Gastrocnemius medialis (tissue), 4 donors: ENCODE results near the gene OSM. TPM values are rescaled to one million over a fixed set of nuclear protein-coding genes. Genes with fewer than 3 reads are reported as not detected.

ENCODE experiments used
- ATAC-seq, 2 donors: fragments of 150-250 bp; one replicate each; pipeline ENCODE4 v1.9.1; 2016
- DNase-seq, 2 donors: peaks; one replicate each; pipeline ENCODE4 v3.0.0-alpha.2; 2019
- H3K27ac ChIP-seq, 4 donors: fragments of 200-600 bp; sonication (generic); 1 replicate in 1 of 4; 2 replicates in 3 of 4; pipeline ENCODE4 v1.5.1; 2016 to 2018; ENCODE audit warnings: mild to moderate bottlenecking in 2 of 4, moderate library complexity in 1 of 4
- H3K27me3 ChIP-seq, 3 donors: fragments of 200-600 bp; sonication (generic) in 2 of 3; 1 replicate in 1 of 3; 2 replicates in 2 of 3; pipeline versions ENCODE4 v1.5.1 to v1.6.0; 2016 to 2019; ENCODE audit warnings: mild to moderate bottlenecking in 1 of 3, moderate library complexity in 1 of 3
- H3K36me3 ChIP-seq, 2 donors: fragments of 200-600 bp; sonication (generic) in 1 of 2; one replicate each; pipeline ENCODE4 v1.5.1; 2017 to 2018
- H3K4me1 ChIP-seq, 2 donors: fragments of 200-600 bp; sonication (generic) in 1 of 2; one replicate each; pipeline ENCODE4 v1.5.1; 2016 to 2017; ENCODE audit warnings: mild to moderate bottlenecking in 2 of 2
- H3K4me3 ChIP-seq, 4 donors: fragments of 200-600 bp; sonication (generic) in 3 of 4; 1 replicate in 1 of 4; 2 replicates in 3 of 4; pipeline ENCODE4 v1.5.1; 2016 to 2019; ENCODE audit warnings: mild to moderate bottlenecking in 2 of 4
- H3K9me3 ChIP-seq, 3 donors: fragments of 200-600 bp; sonication (generic) in 2 of 3; 1 replicate in 1 of 3; 2 replicates in 2 of 3; pipeline ENCODE4 v1.5.1; 2016 to 2019
- POLR2A ChIP-seq, 2 donors: fragments of 450-650 bp; IDR thresholded peaks; one replicate each; pipeline ENCODE4 v1.6.1; 2017; ENCODE audit warnings: antibody characterized with exemption in 2 of 2, mild to moderate bottlenecking in 2 of 2, moderate library complexity in 2 of 2
- in situ Hi-C, 4 donors: fragments of 200-750 bp; cut with MboI; loops; one replicate each; pipeline versions ENCODE4 v1.15.0 to v1.8.0; 2017; ENCODE audit warnings: low sequenced_read_pairs in 4 of 4
- intact Hi-C: fragments of 100-400 bp; cut with DNase I; formaldehyde crosslinking; loops from one replicate; pipeline ENCODE4 v1.15.1; 2023; ENCODE audit warnings: low total_unique reads
- total RNA-seq, 4 donors: library from RNA; depleted of rRNA; stranded (reverse); fragments of >200 nt; gene quantifications; one replicate each; pipeline versions ENCODE4 v1.1.0 to v1.2.3, GENCODE V29; 2016
- TF ChIP-seq, protein P1 (sequence below), 5 experiments: fragments of 450-650 bp in 3 of 5; fragments of 200-600 bp in 2 of 5; sonication (generic) in 2 of 5; IDR thresholded peaks in 4 of 5; conservative IDR thresholded peaks in 1 of 5; 1 replicate in 4 of 5; 2 replicates in 1 of 5; pipeline ENCODE4 v1.5.1; 2016 to 2019; ENCODE audit warnings: antibody characterized with exemption in 5 of 5, mild to moderate bottlenecking in 3 of 5, moderate library complexity in 3 of 5

Gene OSM
- total RNA-seq, 4 donors from 2014 or later, result 0.53 TPM; not detected in 3

DNA sequence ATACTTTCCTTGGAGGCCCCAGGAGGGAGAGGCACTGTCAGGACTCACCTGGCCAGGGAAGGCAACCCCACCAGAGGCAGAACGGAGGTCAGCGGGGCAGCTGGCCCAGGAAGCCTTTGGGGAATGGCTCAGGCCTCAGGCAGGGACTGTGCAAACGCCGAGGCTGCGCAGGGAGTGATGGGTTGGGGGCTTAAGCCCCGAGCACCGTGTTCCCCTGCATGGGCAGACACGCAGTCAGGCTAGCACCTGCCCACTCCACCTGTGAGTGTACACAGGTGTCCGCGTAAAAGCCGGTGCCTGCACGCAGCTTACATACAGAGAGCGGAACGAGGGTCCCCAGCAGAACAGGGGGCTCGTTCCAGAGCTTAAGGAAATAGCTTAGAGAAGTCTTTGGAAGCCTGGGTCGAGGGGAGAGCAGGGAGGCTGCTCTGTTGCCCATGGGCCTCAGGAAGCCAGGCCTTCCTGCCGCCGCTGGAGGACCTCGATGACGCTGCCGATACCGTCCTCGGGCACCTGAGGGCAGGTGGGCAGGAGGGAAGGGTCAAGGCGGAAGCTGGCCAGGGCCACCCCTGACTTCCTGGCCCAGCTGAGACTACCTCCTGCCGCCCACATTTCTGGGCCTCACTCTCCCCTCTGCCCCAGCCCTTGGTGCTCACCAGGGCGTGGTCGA is 18.7 kb upstream of the OSM start:
- H3K27ac ChIP-seq, result no peak overlapping the region
- TF ChIP-seq, protein P1, sequence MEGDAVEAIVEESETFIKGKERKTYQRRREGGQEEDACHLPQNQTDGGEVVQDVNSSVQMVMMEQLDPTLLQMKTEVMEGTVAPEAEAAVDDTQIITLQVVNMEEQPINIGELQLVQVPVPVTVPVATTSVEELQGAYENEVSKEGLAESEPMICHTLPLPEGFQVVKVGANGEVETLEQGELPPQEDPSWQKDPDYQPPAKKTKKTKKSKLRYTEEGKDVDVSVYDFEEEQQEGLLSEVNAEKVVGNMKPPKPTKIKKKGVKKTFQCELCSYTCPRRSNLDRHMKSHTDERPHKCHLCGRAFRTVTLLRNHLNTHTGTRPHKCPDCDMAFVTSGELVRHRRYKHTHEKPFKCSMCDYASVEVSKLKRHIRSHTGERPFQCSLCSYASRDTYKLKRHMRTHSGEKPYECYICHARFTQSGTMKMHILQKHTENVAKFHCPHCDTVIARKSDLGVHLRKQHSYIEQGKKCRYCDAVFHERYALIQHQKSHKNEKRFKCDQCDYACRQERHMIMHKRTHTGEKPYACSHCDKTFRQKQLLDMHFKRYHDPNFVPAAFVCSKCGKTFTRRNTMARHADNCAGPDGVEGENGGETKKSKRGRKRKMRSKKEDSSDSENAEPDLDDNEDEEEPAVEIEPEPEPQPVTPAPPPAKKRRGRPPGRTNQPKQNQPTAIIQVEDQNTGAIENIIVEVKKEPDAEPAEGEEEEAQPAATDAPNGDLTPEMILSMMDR (IDR thresholded peaks at IDR 0.05 in 4 of 5, conservative IDR thresholded peaks at IDR 0.05 in 1 of 5), result no peak
- TF ChIP-seq POLR2A (IDR thresholded peaks at IDR 0.05), result no peak
- no peaks in the 10 kb centered on the region for H3K9me3 ChIP-seq
- H3K4me3 ChIP-seq, result no peak overlapping the region
- DNase-seq (no peak), ATAC-seq (no peak)
- in situ Hi-C loops, result loop anchor here in 2 of 4 donors (10.0 kb wide), 2 partner anchors 99 to 109 kb away; partner anchors contain the start of genes RNF215 (in 1 of the 2) and SEC14L2 (in 1 of the 2)
- H3K36me3 ChIP-seq, result no peaks in the 10 kb centered on the region
- H3K27me3 ChIP-seq, result no peaks in the 10 kb centered on the region
- H3K4me1 ChIP-seq, result peaks cover 5 to 18% of the 10 kb centered on the region in 2 donors
- intact Hi-C loops, result loop anchor here (10.0 kb wide), 1 partner anchor 199 kb away; no protein-coding TSS in a partner anchor

DNA sequence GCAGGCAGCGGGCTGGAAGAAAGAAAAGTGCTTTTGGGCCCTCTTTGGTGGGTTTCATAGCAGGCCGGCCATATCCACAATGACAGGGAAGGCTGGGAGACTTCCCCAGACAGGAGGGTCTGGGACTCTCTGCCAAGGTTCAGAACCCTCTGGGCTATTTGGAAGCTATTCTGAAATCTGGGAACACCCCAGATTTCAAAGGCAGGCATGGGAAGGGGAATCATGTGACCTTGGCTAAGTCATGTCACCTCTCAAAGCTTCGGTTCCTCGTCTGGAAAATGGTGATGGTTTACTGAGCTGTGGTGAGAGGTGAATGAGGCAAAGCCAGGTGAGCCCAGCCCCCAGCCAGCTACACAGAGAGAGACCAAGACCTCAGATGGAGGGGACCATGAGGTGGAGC is 18.0 kb upstream of the OSM start:
- in situ Hi-C loops (loop anchor here in 3 of 4 donors (5.0 to 10.0 kb wide), 3 partner anchors 100 to 110 kb away; partner anchors contain the start of genes RNF215 (in 1 of the 3) and SEC14L2 (in 1 of the 3)), intact Hi-C loops (loop anchor here (10.0 kb wide), 1 partner anchor 200 kb away; no protein-coding TSS in a partner anchor)
- Histone ChIP-seq H3K4me1 (peaks cover 0 to 15% of the 10 kb centered on the region in 2 donors), H3K36me3 (no peaks in the 10 kb centered on the region), H3K27ac (no peak overlapping the region), H3K4me3 (no peak overlapping the region), H3K27me3 (no peaks in the 10 kb centered on the region), H3K9me3 (no peaks in the 10 kb centered on the region)
- TF ChIP-seq POLR2A (IDR thresholded peaks at IDR 0.05), result no peak
- DNase-seq, result no peak
- ATAC-seq, result no peak

DNA sequence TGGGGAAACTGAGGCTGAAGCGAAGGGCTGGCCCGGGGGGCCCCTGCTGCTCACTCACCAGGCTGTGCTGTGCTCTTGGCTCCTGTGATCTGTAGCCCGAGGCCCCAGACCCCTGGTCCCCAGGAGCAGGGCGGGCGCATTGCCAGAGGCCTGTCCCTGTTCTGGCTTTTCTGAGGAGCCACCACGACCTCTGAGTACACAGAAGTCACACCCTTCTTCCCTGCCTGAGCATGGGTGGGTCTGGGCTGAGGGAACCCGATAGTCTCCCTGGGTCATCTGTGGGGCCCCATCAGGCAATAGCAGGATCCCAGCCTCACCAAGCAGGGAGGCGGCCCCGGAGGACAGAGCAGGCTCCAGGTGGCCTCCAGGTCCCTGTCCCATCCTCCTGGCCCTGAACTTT is 17.5 kb upstream of the OSM start:
- no peak for DNase-seq
- H3K4me1 ChIP-seq, result peaks cover 0 to 15% of the 10 kb centered on the region in 2 donors
- H3K27ac ChIP-seq, result no peak overlapping the region
- in situ Hi-C loops (loop anchor here in 3 of 4 donors (5.0 to 10.0 kb wide), 3 partner anchors 101 to 111 kb away; partner anchors contain the start of genes RNF215 (in 1 of the 3) and SEC14L2 (in 1 of the 3)), intact Hi-C loops (loop anchor here (10.0 kb wide), 1 partner anchor 201 kb away; no protein-coding TSS in a partner anchor)
- no peaks in the 10 kb centered on the region for H3K36me3 ChIP-seq
- H3K27me3 ChIP-seq, result no peaks in the 10 kb centered on the region
- H3K4me3 ChIP-seq, result no peak overlapping the region
- no peak for TF ChIP-seq POLR2A (IDR thresholded peaks at IDR 0.05)
- TF ChIP-seq, protein P1 (IDR thresholded peaks at IDR 0.05 in 4 of 5, conservative IDR thresholded peaks at IDR 0.05 in 1 of 5), result no peak
- no peaks in the 10 kb centered on the region for H3K9me3 ChIP-seq
- no peak for ATAC-seq

DNA sequence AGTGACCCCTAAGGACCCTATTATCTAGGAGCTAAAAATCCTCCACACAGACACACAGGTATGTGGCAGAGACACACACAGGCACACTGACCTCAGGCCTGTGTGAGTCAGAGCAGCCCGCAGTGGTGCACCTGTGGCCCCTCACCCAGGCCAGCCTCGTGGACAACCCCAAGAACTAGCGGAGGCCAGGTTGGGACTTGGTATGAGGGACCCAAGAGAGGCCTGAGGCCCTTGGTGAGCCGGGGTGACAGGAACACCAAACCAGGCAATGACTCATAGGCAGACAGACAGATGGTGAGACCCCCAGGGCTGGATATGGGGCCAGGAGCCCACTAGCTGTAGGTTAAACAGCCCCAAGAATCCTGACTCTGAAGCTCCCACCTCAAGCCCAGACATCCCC is 16.7 kb upstream of the OSM start:
- intact Hi-C loops (loop anchor here (10.0 kb wide), 1 partner anchor 201 kb away; no protein-coding TSS in a partner anchor), in situ Hi-C loops (loop anchor here in 3 of 4 donors (5.0 to 10.0 kb wide), 3 partner anchors 101 to 111 kb away; partner anchors contain the start of genes RNF215 (in 1 of the 3) and SEC14L2 (in 1 of the 3))
- H3K4me3 ChIP-seq, result no peak overlapping the region
- DNase-seq (no peak), ATAC-seq (no peak)
- no peak for TF ChIP-seq POLR2A (IDR thresholded peaks at IDR 0.05)
- TF ChIP-seq, protein P1 (IDR thresholded peaks at IDR 0.05 in 4 of 5, conservative IDR thresholded peaks at IDR 0.05 in 1 of 5), result no peak
- no peaks in the 10 kb centered on the region for H3K27me3 ChIP-seq
- H3K27ac ChIP-seq, result no peak overlapping the region
- H3K36me3 ChIP-seq, result no peaks in the 10 kb centered on the region
- no peaks in the 10 kb centered on the region for H3K9me3 ChIP-seq
- H3K4me1 ChIP-seq, result peaks cover 0 to 8% of the 10 kb centered on the region in 2 donors

DNA sequence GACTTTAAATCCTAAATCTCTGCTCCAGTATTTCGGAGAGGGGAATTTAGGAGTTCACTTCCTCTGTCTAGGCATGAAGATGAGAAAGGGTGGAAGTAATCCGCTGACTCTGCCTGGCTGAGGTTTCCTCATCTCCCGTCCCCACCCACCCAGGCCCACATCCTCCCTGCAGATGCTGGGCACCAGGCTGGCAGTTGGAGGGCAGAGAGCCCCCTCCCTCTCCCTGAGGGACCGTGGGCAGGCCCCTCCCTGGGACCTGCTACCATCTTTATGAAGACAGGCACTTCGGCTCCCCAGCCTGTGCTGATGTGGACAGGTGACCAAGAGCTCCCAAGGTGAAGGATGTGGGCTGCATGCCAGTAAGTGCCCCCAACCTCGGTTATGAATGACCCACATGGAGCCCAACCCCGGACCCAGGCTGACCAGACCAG is 16.0 kb upstream of the OSM start:
- Histone ChIP-seq H3K27me3 (no peaks in the 10 kb centered on the region), H3K4me1 (peaks cover 0 to under 1% of the 10 kb centered on the region in 2 donors), H3K9me3 (no peaks in the 10 kb centered on the region), H3K36me3 (no peaks in the 10 kb centered on the region), H3K4me3 (no peak overlapping the region), H3K27ac (no peak overlapping the region)
- no peak for TF ChIP-seq POLR2A (IDR thresholded peaks at IDR 0.05)
- TF ChIP-seq, protein P1 (IDR thresholded peaks at IDR 0.05 in 4 of 5, conservative IDR thresholded peaks at IDR 0.05 in 1 of 5), result no peak
- intact Hi-C loops, result loop anchor here (10.0 kb wide), 1 partner anchor 202 kb away; no protein-coding TSS in a partner anchor
- no peak for DNase-seq
- in situ Hi-C loops, result loop anchor here in 3 of 4 donors (5.0 to 10.0 kb wide), 3 partner anchors 102 to 112 kb away; partner anchors contain the start of genes RNF215 (in 1 of the 3) and SEC14L2 (in 1 of the 3)
- no peak for ATAC-seq
